Hindlimb muscle (tissue), 1 donor: ENCODE data around the gene CDT1. TPM values are rescaled to one million over a fixed set of nuclear protein-coding genes. Genes with fewer than 3 reads are reported as not detected.

Experiments
- DNase-seq: peaks from one replicate; pipeline ENCODE4 v3.0.0-alpha.2; 2013
- polyA plus RNA-seq: library from polyadenylated mRNA; unstranded; fragments of 120-200 nt; gene quantifications from one replicate; pipeline ENCODE4 v1.2.1, GENCODE V29; 2013; ENCODE audit not compliant: insufficient read length

The CDT1 gene
- polyA plus RNA-seq: 8.5 TPM

GRCh38 chr16:88803264-88803987 lies at the start of gene CDT1:
Gene CDT1, plus strand, starts transcription at chr16:88803789. Its CDS starts 43 bp downstream, at chr16:88803832.
- DNase-seq: peak; percentile 93

- DNase-seq: no peak
These were observed 49.3 kb upstream of the CDT1 start for GRCh38 chr16:88754109-88754911.

- no peak for DNase-seq
These were observed 48.5 kb upstream of the CDT1 start for GRCh38 chr16:88754912-88755744.

- no peak for DNase-seq
These were observed 47.7 kb upstream of the CDT1 start for GRCh38 chr16:88755745-88756443.

GRCh38 chr16:88758227-88758943 lies 45.2 kb upstream of the CDT1 start:
- DNase-seq: no peak

GRCh38 chr16:88758944-88759244 lies 44.7 kb upstream of the CDT1 start:
- no peak for DNase-seq

- DNase-seq: no peak
These were observed 44.2 kb upstream of the CDT1 start for GRCh38 chr16:88759245-88759975.

- DNase-seq: no peak
These were observed 43.6 kb upstream of the CDT1 start for GRCh38 chr16:88759976-88760350.

GRCh38 chr16:88760424-88761142 lies 43.0 kb upstream of the CDT1 start:
- no peak for DNase-seq

GRCh38 chr16:88761143-88761534 lies 42.5 kb upstream of the CDT1 start:
- DNase-seq: no peak

- no peak for DNase-seq
These were observed 41.8 kb upstream of the CDT1 start for GRCh38 chr16:88761830-88762229.

GRCh38 chr16:88762258-88762870 lies 41.2 kb upstream of the CDT1 start:
- DNase-seq: no peak

GRCh38 chr16:88762941-88763340 lies 40.6 kb upstream of the CDT1 start:
- no peak for DNase-seq

- DNase-seq: no peak
These were observed 40.0 kb upstream of the CDT1 start for GRCh38 chr16:88763502-88764053.

GRCh38 chr16:88764080-88764479 lies 39.5 kb upstream of the CDT1 start:
- no peak for DNase-seq

- no peak for DNase-seq
These were observed 38.7 kb upstream of the CDT1 start for GRCh38 chr16:88764913-88765349.

GRCh38 chr16:88766975-88767374 lies 36.6 kb upstream of the CDT1 start:
- no peak for DNase-seq

- DNase-seq: no peak
These were observed 36.0 kb upstream of the CDT1 start for GRCh38 chr16:88767546-88768070.

- DNase-seq: no peak
These were observed 35.4 kb upstream of the CDT1 start for GRCh38 chr16:88768071-88768783.
